Measurements from ENCODE around the gene ERBB2. TPM values are rescaled to one million over a fixed set of nuclear protein-coding genes. Genes with fewer than 3 reads are reported as not detected.
A peak's percentile ranks its signal among the peaks of the same experiment; 100 is the strongest.

Gene ERBB2
- total and polyA plus RNA-seq, 4 experiments from 2014 or later, result 0.55 to 4.5 (median 4.1) TPM; not detected in 1

DNA sequence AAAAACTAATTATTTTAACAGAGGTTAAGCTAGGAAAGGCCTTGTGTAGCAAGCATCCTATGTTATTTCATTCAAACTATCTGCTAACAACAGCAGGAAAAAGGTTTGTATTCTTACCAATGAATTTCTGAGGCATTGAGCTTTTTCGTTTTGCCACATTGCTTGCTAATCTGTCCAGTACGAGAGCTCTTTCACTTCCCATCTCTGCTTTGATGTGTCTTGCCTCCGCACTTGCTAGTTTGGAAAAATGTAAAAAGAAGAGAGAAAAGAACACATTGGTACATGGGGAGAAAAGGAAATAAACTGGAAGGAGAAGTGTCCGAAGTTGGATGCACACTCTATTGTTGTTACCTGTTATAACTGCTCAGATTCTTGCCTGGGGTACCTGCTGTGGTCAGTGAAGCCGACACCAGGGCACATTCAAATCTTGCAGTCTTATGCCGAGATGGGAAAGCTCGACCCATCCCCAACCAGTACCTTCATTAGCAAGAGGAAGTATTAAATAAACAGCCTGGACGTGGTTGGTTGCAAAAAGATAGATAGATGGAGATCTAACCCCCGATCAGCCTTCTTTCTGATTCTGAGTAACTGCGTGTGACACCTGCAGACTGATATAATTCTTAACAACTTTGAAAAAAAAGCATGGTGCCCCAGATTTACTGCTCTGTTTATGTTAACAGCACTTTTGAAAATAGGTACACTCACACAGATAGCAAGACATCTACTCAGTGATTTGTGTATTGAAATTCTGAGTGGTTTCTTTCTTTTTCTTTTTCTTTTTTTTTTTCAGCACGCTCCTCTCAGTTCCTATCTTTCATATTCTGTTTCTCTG is 77.9 kb downstream of the ERBB2 start:
- ChIA-PET POLR2A (ENCODE audit: partially characterized antibody) (interaction anchor here (0.6 to 12.5 kb wide), 19 partner anchors 8 to 203 kb away, joined by 3 to 174 read pairs (median 7); partner anchors contain the start of genes IKZF3, MIEN1 and PSMD3), CTCF (ENCODE audit: partially characterized antibody) (interaction anchor here (0.9 to 2.6 kb wide), 7 partner anchors 16 to 156 kb away, joined by 3 to 25 read pairs (median 3); no protein-coding TSS in a partner anchor)
- peaks cover 51 to 88% (median 69%) of the 10 kb centered on the region in 4 donors for H3K4me1 Mint-ChIP-seq

More for the DNA sequence above, 77.9 kb downstream of the ERBB2 start:
- H3K9me3 ChIP-seq (ENCODE audit: control insufficient read depth in 1 of 2, low read length in 2 of 2), result no peaks in the 10 kb centered on the region
- peak overlapping the region; percentile 77 for H3K27ac ChIP-seq (ENCODE audit: low read depth, low read length)
- peak in 4 of 5 donors; percentile 34 to 57 (median 48) for DNase-seq
- no peaks in the 10 kb centered on the region for H3K36me3 ChIP-seq (ENCODE audit: insufficient read depth, low read length)
- Mint-ChIP-seq H3K27ac (peak overlapping the region; percentile 89 to 98 (median 95)), H3K9me3 (no peaks in the 10 kb centered on the region), H3K36me3 (peaks cover 30 to 39% of the 10 kb centered on the region in 2 donors), H3K27me3 (no peaks in the 10 kb centered on the region), H3K4me3 (peak overlapping the region; percentile 93 to 99 (median 96))
- H3K4me3 ChIP-seq (ENCODE audit: low read length in 2 of 2), result peak overlapping the region; percentile 64 to 74
- no peaks in the 10 kb centered on the region for H3K27me3 ChIP-seq (ENCODE audit: insufficient read depth, low read length)
- intact Hi-C loops (cut with micrococcal nuclease), result loop anchor here (1.0 to 2.0 kb wide), 4 partner anchors 13 to 47 kb away; partner anchors contain the start of gene MIEN1
- peaks cover 84% of the 10 kb centered on the region for H3K4me1 ChIP-seq (ENCODE audit: insufficient read depth, low read length)

Small RNA genes within 50 kb of the gene (microRNA-seq; reads per million reads assigned to microRNA genes)
- not detected for gene MIR4728 (ENCODE audit: borderline microRNAs expressed, borderline number of aligned reads, borderline replicate concordance)

Other genes with a start within 250 kb of the ERBB2 start
- gene MED1, start 248.8 kb upstream of the ERBB2 start, total RNA-seq, result 10 to 100 TPM; 59.1 to 62.3 TPM
- 10 to 100 TPM in 1 of 2 donors, 1 to 10 TPM in 1; 6.4 to 23.4 TPM for gene MED1, start 248.8 kb upstream of the ERBB2 start, polyA plus RNA-seq
- gene CDK12, start 238.6 kb upstream of the ERBB2 start, total RNA-seq, result 100 to 1,000 TPM; 107 to 114 TPM
- 1 to 10 TPM in 1 of 2 donors, under 1 TPM in 1; 0.87 to 6.4 TPM for gene CDK12, start 238.6 kb upstream of the ERBB2 start, polyA plus RNA-seq
- gene NEUROD2, start 92.1 kb upstream of the ERBB2 start, total RNA-seq, result not detected
- gene NEUROD2, start 92.1 kb upstream of the ERBB2 start, polyA plus RNA-seq, result under 1 TPM in 1 of 2 donors, not detected in 1; 0.06 TPM
- gene PPP1R1B, start 73.1 kb upstream of the ERBB2 start, total RNA-seq, result not detected
- not detected for gene PPP1R1B, start 73.1 kb upstream of the ERBB2 start, polyA plus RNA-seq
- 100 to 1,000 TPM; 105 to 110 TPM for gene STARD3, start 62.9 kb upstream of the ERBB2 start, total RNA-seq
- 10 to 100 TPM; 42.2 to 43.2 TPM for gene STARD3, start 62.9 kb upstream of the ERBB2 start, polyA plus RNA-seq
- 1 to 10 TPM; 5.9 to 6.3 TPM for gene TCAP, start 34.7 kb upstream of the ERBB2 start, total RNA-seq
- under 1 TPM in 1 of 2 donors, not detected in 1; 0.14 TPM for gene TCAP, start 34.7 kb upstream of the ERBB2 start, polyA plus RNA-seq
- under 1 TPM in 1 of 2 experiments, not detected in 1; 0.55 TPM for gene PNMT, start 31.6 kb upstream of the ERBB2 start, total RNA-seq
- gene PNMT, start 31.6 kb upstream of the ERBB2 start, polyA plus RNA-seq, result not detected
- 10 to 100 TPM; 29.6 to 30.5 TPM for gene PGAP3, start 12.0 kb upstream of the ERBB2 start, total RNA-seq
- gene PGAP3, start 12.0 kb upstream of the ERBB2 start, polyA plus RNA-seq, result 10 to 100 TPM; 22.1 to 26.5 TPM
- gene MIEN1, start 30.5 kb downstream of the ERBB2 start, total RNA-seq, result 10 to 100 TPM; 35.8 TPM
- gene MIEN1, start 30.5 kb downstream of the ERBB2 start, polyA plus RNA-seq, result 10 to 100 TPM; 90.8 to 96.6 TPM
- not detected for gene GRB7, start 37.9 kb downstream of the ERBB2 start, total RNA-seq
- gene GRB7, start 37.9 kb downstream of the ERBB2 start, polyA plus RNA-seq, result not detected
- gene IKZF3, start 164.2 kb downstream of the ERBB2 start, total RNA-seq, result 100 to 1,000 TPM; 116 to 118 TPM
- 10 to 100 TPM in 1 of 2 donors, 1 to 10 TPM in 1; 3.2 to 87.4 TPM for gene IKZF3, start 164.2 kb downstream of the ERBB2 start, polyA plus RNA-seq
- 1 to 10 TPM in 1 of 2 experiments, under 1 TPM in 1; 0.35 to 1.2 TPM for gene ZPBP2, start 168.1 kb downstream of the ERBB2 start, total RNA-seq
- gene ZPBP2, start 168.1 kb downstream of the ERBB2 start, polyA plus RNA-seq, result under 1 TPM in 1 of 2 donors, not detected in 1; 0.25 TPM
- gene GSDMB, start 218.6 kb downstream of the ERBB2 start, total RNA-seq, result 10 to 100 TPM; 41.4 to 47.4 TPM
- gene GSDMB, start 218.6 kb downstream of the ERBB2 start, polyA plus RNA-seq, result 1 to 10 TPM; 3.2 to 3.9 TPM
- 10 to 100 TPM; 79.6 to 87.2 TPM for gene ORMDL3, start 227.5 kb downstream of the ERBB2 start, total RNA-seq
- gene ORMDL3, start 227.5 kb downstream of the ERBB2 start, polyA plus RNA-seq, result 100 to 1,000 TPM in 1 of 2 donors, 10 to 100 TPM in 1; 90.4 to 161 TPM
- not detected for gene LRRC3C, start 227.7 kb downstream of the ERBB2 start, total RNA-seq
- not detected for gene LRRC3C, start 227.7 kb downstream of the ERBB2 start, polyA plus RNA-seq